Subcutaneous adipose tissue (tissue), 4 donors: ENCODE data around the gene DBN1. TPM values are rescaled to one million over a fixed set of nuclear protein-coding genes. Genes with fewer than 3 reads are reported as not detected.

Source experiments
- total RNA-seq, 4 donors: library from RNA; depleted of rRNA; stranded (reverse); fragments of >200 nt; gene quantifications; one replicate each; pipeline ENCODE4 v1.1.0, GENCODE V29; 2016
- TF ChIP-seq, protein P1 (sequence below): fragments of 450-650 bp; IDR thresholded peaks from one replicate; pipeline ENCODE4 v1.5.1; 2016; ENCODE audit warnings: low read depth, mild to moderate bottlenecking, control low read depth, antibody characterized with exemption, moderate library complexity

DBN1 gene
- total RNA-seq, 4 donors from 2014 or later: 25.2 to 50.9 (median 37.6) TPM

DNA sequence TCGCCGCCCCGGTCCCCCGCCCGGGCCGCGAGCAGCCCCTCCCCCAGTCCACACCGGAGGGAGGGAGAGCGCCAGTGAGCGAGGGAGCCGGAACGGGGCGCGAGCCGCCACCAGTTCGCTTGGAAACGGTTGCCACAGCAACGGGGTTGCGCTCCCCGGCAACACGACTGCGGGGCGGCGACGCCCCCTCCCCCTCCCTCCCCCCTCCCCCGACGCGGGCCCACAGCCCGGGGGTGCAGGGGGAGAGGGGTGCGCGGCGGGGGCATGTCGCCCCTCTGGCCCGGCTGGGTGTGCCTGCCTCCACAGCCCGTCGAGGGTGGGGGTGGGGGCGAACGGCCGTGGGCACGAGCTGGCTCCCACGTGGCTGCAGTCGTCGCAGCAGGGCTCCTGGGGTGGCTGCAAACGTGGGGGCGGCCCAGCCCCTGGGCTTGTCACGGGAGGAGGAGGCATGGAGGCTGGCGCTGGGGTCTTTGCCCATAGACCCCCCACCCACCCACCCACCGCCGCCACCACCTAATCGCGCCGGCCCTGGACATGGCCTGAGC, 26.3 kb downstream of the DBN1 start:
- TF ChIP-seq, protein P1, sequence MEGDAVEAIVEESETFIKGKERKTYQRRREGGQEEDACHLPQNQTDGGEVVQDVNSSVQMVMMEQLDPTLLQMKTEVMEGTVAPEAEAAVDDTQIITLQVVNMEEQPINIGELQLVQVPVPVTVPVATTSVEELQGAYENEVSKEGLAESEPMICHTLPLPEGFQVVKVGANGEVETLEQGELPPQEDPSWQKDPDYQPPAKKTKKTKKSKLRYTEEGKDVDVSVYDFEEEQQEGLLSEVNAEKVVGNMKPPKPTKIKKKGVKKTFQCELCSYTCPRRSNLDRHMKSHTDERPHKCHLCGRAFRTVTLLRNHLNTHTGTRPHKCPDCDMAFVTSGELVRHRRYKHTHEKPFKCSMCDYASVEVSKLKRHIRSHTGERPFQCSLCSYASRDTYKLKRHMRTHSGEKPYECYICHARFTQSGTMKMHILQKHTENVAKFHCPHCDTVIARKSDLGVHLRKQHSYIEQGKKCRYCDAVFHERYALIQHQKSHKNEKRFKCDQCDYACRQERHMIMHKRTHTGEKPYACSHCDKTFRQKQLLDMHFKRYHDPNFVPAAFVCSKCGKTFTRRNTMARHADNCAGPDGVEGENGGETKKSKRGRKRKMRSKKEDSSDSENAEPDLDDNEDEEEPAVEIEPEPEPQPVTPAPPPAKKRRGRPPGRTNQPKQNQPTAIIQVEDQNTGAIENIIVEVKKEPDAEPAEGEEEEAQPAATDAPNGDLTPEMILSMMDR: no peak

DNA sequence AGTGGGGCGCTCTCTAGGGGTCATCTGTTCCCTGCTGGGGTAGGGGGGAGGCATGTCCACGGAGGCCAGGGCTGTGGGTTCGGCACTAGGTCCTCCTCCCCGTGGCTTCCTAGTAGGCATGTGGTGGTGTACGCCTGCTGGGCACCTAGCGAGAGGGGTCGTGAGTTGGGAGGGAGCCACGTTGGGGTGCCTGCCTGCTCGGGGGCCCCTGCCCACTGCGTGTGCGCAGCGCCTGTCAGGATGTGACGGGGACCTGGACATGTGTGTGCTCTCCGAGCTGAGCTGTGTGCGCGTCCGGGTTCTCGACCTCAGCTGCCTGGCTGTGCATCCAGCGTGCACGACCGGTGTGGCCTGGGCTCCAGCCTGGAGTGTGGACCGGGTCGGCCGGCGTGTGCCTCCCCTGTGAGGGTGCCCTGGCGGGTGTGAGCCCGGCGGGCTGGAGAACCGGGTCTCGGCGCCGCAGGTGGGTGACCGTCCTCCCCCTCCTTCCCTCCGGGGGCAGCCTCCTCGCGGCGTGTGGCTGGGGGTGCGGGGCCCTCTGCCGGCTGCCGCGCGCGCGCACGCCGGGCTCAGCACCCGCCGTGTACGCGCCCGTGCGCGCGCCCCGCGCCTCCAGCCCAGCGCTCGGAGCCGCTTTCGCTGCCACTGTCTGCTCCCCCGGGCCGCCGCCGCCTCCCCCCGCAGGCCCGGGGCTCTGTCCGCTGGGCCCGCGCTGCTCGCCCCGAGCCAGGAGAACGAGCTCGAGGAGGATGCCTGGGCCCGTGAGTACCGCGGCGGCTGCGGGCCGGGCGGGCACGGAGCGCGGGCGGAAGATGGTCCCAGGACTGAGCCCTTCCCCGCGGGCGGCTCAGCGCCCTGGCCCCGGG, 27.0 kb downstream of the DBN1 start, which contains the start of gene PRR7:
Gene PRR7 (plus strand): TSS at position 615 of the 866 bp plus-strand sequence. CDS start 8,254 bp downstream, outside the sequence.
- TF ChIP-seq, protein P1: no peak

DNA sequence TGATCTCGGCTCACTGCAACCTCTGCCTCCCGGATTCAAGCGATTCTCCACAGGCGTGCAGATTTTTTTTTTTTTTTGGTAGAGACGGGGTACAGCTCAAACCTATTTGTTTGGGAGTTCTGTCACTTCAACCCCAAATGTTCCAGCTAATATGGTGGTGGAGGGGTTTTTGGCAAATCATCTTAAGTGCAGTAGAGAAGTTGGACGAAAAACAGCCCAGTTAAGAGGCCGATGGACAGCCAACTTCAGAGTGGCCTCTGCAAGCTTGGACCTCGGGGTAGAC, 27.6 kb downstream of the DBN1 start:
- TF ChIP-seq, protein P1: no peak

DNA sequence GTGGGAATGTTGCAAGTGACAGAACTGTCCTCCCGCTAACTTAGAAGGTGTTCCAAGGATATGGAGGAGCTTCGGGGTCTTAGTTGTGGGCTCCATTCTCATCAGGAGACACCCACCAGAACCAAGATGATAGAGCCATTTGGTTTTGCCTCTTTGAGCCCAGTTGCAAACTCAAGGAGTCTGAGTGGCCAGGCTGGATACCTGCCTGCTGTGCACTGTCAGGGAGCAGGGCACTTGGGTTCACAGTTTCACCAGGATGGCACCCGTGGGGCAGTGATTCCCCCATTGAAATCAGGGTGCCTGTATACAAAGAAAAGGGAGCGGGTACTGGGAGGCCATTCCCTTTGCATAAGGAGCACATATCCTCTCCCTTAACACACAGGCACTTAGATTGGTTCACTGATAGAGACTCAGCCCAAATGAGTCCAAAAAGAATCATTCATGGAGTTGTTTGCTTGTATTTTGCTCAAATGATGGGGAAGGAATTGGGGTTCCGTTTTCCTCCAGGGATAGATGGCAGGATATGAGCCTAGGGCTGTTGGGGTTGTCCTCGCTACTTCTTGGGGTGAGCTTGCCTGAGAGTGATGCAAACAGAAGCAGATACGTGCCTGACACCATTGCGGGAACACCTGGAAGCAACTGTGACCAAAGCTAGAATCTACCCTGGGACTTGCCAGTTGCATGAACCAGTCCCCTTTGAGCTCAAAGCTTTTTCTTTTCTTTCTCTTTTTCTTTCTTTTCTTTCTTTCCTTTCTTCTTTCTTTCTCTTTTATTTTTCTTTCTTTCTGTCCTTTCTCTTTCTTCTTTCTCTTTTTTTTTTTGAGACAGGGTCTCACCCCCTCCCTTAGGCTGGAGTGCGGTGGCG, 28.1 kb downstream of the DBN1 start:
- TF ChIP-seq, protein P1: no peak

DNA sequence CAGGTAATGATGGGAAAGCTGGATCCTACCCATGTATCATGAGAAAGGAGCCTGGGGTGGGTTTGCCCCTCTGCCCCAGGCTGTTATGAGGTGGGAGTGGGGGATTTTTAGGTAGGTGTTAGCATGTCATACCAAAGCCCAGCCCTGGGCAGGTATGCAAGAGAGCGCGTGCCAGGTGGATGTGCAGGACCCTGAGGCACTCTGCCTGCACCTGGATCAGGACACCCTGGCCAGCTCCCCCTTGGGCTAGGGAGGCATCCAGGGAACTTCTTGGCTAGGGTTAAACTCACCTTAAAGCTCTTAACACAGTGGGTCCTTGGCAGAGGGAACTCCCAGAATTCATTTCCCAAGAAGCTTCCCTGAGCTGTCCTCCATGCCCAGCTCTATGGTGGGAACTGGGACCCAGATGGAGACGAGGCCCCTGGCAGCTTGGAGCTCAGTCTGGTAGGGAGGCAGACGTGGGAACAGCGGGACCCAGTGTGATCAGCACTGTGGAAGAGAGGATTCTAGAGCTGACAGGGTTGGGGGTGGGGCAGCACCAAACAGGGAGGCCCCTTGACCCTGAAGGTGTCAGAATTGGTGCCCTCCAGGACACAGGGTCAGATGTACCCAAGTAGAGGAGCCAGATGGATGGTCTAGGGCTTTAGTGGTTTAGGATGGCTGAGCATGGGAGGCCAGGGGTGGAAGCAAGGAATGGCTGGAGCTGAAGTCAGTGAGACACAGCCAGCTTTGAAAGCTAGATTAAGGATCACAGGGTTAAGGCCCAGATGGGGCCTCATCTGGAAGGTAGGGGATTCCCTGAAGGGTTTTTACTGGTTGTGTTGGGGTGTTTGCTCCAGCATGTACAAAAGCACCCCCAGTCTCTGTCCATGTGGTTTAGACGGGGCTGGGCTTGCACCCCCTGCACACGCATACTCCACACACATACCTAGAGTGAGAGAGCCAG, 29.1 kb downstream of the DBN1 start:
- TF ChIP-seq, protein P1: no peak

DNA sequence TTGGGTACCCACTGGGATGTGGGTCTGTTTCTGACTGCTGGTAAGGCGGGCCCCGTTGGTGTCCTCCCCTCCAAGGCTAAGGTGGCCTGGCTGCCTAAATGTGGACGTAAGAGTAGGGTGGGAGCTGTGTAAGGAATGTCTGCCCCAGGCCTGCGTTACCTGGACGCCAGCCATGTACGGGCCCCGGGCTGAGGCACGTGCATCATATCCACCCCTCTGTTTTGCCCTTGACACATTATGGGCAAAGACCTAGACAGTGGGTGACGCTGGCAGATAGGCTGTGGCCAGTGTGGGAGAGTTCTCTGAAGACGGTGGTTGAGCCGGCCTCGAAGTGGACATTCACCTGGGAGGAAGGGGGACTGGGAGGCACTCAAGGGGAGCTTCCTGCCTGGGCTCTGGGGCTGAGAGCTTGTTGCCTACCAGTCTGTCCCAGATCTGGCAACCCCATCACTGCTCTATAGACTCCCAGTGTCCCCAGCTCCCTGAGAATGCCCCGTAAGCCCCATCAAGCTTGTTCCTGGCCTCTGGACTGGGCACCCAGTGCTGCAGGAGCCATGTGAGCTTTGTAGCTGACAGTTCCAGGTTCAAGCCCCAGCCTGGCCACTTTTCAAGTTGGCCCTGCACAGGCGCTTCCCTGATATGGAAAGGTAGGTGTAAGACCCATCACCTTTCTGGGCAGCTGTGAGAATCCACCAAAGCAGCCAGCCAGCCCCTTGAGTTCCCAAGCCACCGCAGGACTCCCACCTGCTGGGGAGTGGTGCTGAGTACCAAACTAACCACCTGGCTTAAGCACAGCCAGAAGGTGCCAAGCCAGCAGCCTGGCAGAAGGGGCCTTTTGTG, 30.1 kb downstream of the DBN1 start:
- TF ChIP-seq, protein P1: no peak
